Ishikawa (cell line): ENCODE data around the gene STXBP3.
A peak's percentile ranks its signal among the peaks of the same experiment; 100 is the strongest.

Experiments
- CEBPB ChIP-seq: IDR thresholded peaks from 2 replicates; pipeline ENCODE4 v1.6.1; 2012
- CREB1 ChIP-seq: IDR thresholded peaks from 2 replicates; pipeline ENCODE4 v1.6.1; 2012; ENCODE audit warnings: low read depth
- EGR1 ChIP-seq: IDR thresholded peaks from 2 replicates; pipeline ENCODE4 v1.6.1; 2012
- EP300 ChIP-seq: IDR thresholded peaks from 2 replicates; pipeline ENCODE4 v1.6.1; 2012; ENCODE audit warnings: borderline replicate concordance
- FOXM1 ChIP-seq: IDR thresholded peaks from 2 replicates; pipeline ENCODE4 v1.6.1; 2012; ENCODE audit warnings: low read depth, borderline replicate concordance
- MAX ChIP-seq: IDR thresholded peaks from 2 replicates; pipeline ENCODE4 v1.6.1; 2012
- NFIC ChIP-seq: IDR thresholded peaks from 2 replicates; pipeline ENCODE4 v1.6.1; 2012
- RAD21 ChIP-seq: IDR thresholded peaks from 2 replicates; pipeline ENCODE4 v1.6.1; 2012; ENCODE audit warnings: low read depth
- REST ChIP-seq: IDR thresholded peaks from 2 replicates; pipeline ENCODE4 v1.6.1; 2012; ENCODE audit warnings: low read depth, mild to moderate bottlenecking
- TAF1 ChIP-seq: IDR thresholded peaks from 2 replicates; pipeline ENCODE4 v1.6.1; 2012; ENCODE audit warnings: low read depth, mild to moderate bottlenecking
- TCF12 ChIP-seq: IDR thresholded peaks from 2 replicates; pipeline ENCODE4 v1.6.1; 2012; ENCODE audit warnings: low read depth
- TEAD4 ChIP-seq: IDR thresholded peaks from 2 replicates; pipeline ENCODE4 v1.6.1; 2012
- USF1 ChIP-seq: IDR thresholded peaks from 2 replicates; pipeline ENCODE4 v1.6.1; 2012
- YY1 ChIP-seq: IDR thresholded peaks from 2 replicates; pipeline ENCODE4 v1.6.1; 2012; ENCODE audit warnings: low read depth
- ZBTB7A ChIP-seq: IDR thresholded peaks from 2 replicates; pipeline ENCODE4 v1.6.1; 2012; ENCODE audit warnings: low read depth

The STXBP3 gene

GRCh38 chr1:108816049-108816893 lies 69.8 kb downstream of the STXBP3 start:
- TF ChIP-seq USF1 (peak; percentile 95), TEAD4 (no peak), YY1 (peak; percentile 53; the same call in 1 of the 2 replicates)

- TF ChIP-seq EGR1: no peak
- TF ChIP-seq TAF1: no peak
- no peak for TF ChIP-seq ZBTB7A
- TF ChIP-seq MAX: no peak
- no peak for TF ChIP-seq FOXM1
- TF ChIP-seq YY1: no peak
- TF ChIP-seq TEAD4: no peak
- TF ChIP-seq CEBPB: no peak
- TF ChIP-seq TCF12: no peak
- no peak for TF ChIP-seq CREB1
Measured at GRCh38 chr1:108817016-108817415, 70.5 kb downstream of the STXBP3 start.

GRCh38 chr1:108817811-108818210 lies 71.3 kb downstream of the STXBP3 start:
- TF ChIP-seq RAD21 (peak; percentile 14; the same call in 1 of the 2 replicates), TAF1 (no peak), ZBTB7A (no peak), EGR1 (no peak)

GRCh38 chr1:108819878-108820277 lies 73.4 kb downstream of the STXBP3 start:
- TF ChIP-seq NFIC (no peak), ZBTB7A (no peak), REST (no peak)

GRCh38 chr1:108823632-108824031 lies 77.2 kb downstream of the STXBP3 start:
- no peak for TF ChIP-seq RAD21
- no peak for TF ChIP-seq YY1
- no peak for TF ChIP-seq EP300
- no peak for TF ChIP-seq CEBPB
- TF ChIP-seq EGR1: no peak
- no peak for TF ChIP-seq TCF12
- TF ChIP-seq ZBTB7A: no peak
- TF ChIP-seq MAX: no peak
- TF ChIP-seq REST: no peak
- TF ChIP-seq TEAD4: no peak
- TF ChIP-seq USF1: no peak
- no peak for TF ChIP-seq NFIC
- no peak for TF ChIP-seq CREB1
- TF ChIP-seq FOXM1: no peak
- no peak for TF ChIP-seq TAF1

GRCh38 chr1:108824051-108824450 lies 77.6 kb downstream of the STXBP3 start:
- no peak for TF ChIP-seq ZBTB7A
- no peak for TF ChIP-seq EGR1
- no peak for TF ChIP-seq EP300
- no peak for TF ChIP-seq RAD21
- no peak for TF ChIP-seq USF1
- no peak for TF ChIP-seq CREB1
- TF ChIP-seq TCF12: no peak
- TF ChIP-seq YY1: no peak
- no peak for TF ChIP-seq REST
- no peak for TF ChIP-seq CEBPB
- no peak for TF ChIP-seq TAF1
- TF ChIP-seq NFIC: no peak
- TF ChIP-seq TEAD4: no peak
